DOHH2 (cell line): ENCODE data around the gene CNGB1.

ENCODE experiments used
- EZH2phosphoT487 ChIP-seq: fragments of 200-600 bp; sonication (generic); IDR thresholded peaks from 2 replicates; pipeline ENCODE4 v1.6.1; 2017; ENCODE audit warnings: borderline replicate concordance, mild to moderate bottlenecking, antibody characterized with exemption, low read length, moderate library complexity, mixed read lengths
- TF ChIP-seq, protein P1 (sequence below): fragments of 200-600 bp; sonication (generic); IDR thresholded peaks from one replicate; pipeline ENCODE4 v1.5.1; 2014; ENCODE audit warnings: antibody characterized with exemption, mild to moderate bottlenecking, low read depth, low read length; ENCODE audit not compliant: poor library complexity, severe bottlenecking

DNA sequence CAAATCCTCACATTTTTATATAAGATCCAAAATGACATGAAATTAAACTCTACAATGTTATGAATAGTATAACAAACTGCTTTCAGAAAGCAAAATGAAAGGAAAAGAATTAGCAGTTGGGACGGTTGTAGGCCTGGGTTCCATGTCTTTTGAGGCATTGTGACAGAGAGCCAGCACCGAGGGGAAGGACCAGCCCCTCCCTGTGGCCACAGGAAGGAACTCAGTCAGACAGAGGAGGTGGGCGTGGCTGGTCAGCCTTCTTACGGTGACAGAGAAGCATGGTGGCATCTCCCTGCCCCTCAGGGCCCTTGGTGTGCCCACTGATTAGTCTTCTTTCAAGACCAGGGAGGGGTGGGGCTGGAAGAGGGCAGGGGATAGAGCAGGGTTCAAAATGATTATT is 23.9 kb upstream of the CNGB1 start:
- TF ChIP-seq, protein P1, sequence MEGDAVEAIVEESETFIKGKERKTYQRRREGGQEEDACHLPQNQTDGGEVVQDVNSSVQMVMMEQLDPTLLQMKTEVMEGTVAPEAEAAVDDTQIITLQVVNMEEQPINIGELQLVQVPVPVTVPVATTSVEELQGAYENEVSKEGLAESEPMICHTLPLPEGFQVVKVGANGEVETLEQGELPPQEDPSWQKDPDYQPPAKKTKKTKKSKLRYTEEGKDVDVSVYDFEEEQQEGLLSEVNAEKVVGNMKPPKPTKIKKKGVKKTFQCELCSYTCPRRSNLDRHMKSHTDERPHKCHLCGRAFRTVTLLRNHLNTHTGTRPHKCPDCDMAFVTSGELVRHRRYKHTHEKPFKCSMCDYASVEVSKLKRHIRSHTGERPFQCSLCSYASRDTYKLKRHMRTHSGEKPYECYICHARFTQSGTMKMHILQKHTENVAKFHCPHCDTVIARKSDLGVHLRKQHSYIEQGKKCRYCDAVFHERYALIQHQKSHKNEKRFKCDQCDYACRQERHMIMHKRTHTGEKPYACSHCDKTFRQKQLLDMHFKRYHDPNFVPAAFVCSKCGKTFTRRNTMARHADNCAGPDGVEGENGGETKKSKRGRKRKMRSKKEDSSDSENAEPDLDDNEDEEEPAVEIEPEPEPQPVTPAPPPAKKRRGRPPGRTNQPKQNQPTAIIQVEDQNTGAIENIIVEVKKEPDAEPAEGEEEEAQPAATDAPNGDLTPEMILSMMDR, result peak; percentile 20
- no peak for TF ChIP-seq EZH2phosphoT487
